Fibroblast of peridontal ligament (primary cell): ENCODE measurements around the gene FMO2.
A peak's percentile ranks its signal among the peaks of the same experiment; 100 is the strongest.

ENCODE experiments used
- DNase-seq: peaks from one replicate; pipeline ENCODE4 v3.0.0-alpha.2; 2010; ENCODE audit errors: extremely low read depth

Gene FMO2

GRCh38 chr1:171185091-171185490 lies at the start of gene FMO2:
FMO2 (plus strand) TSS chr1:171185300; CDS start chr1:171185714, 414 bp downstream.
- no peak for DNase-seq

GRCh38 chr1:171137580-171137979 lies 47.5 kb upstream of the FMO2 start:
- DNase-seq: no peak

- no peak for DNase-seq
Measured at GRCh38 chr1:171138980-171139379, 46.1 kb upstream of the FMO2 start.

GRCh38 chr1:171139890-171140289 lies 45.2 kb upstream of the FMO2 start:
- no peak for DNase-seq

GRCh38 chr1:171140401-171140800 lies 44.7 kb upstream of the FMO2 start:
- peak; percentile 19 for DNase-seq

GRCh38 chr1:171140956-171141687 lies 44.0 kb upstream of the FMO2 start:
- no peak for DNase-seq

GRCh38 chr1:171141688-171142415 lies 43.2 kb upstream of the FMO2 start:
- peak; percentile 100 for DNase-seq

- DNase-seq: peak; percentile 96
Measured at GRCh38 chr1:171142416-171143385, 42.4 kb upstream of the FMO2 start.

GRCh38 chr1:171150156-171150555 lies 34.9 kb upstream of the FMO2 start:
- DNase-seq: no peak

- DNase-seq: no peak
Measured at GRCh38 chr1:171152549-171152948, 32.6 kb upstream of the FMO2 start.

- no peak for DNase-seq
Measured at GRCh38 chr1:171155484-171155883, 29.6 kb upstream of the FMO2 start.

- no peak for DNase-seq
Measured at GRCh38 chr1:171158096-171158495, 27.0 kb upstream of the FMO2 start.

- DNase-seq: no peak
Measured at GRCh38 chr1:171158551-171158950, 26.5 kb upstream of the FMO2 start.

GRCh38 chr1:171159148-171159547 lies 26.0 kb upstream of the FMO2 start:
- no peak for DNase-seq

GRCh38 chr1:171160211-171160610 lies 24.9 kb upstream of the FMO2 start:
- no peak for DNase-seq

GRCh38 chr1:171160639-171161354 lies 24.3 kb upstream of the FMO2 start:
- DNase-seq: no peak

GRCh38 chr1:171161431-171161830 lies 23.7 kb upstream of the FMO2 start:
- no peak for DNase-seq

- DNase-seq: no peak
Measured at GRCh38 chr1:171166361-171166760, 18.7 kb upstream of the FMO2 start.

GRCh38 chr1:171167785-171168184 lies 17.3 kb upstream of the FMO2 start:
- DNase-seq: no peak

- DNase-seq: peak; percentile 18
Measured at GRCh38 chr1:171172471-171172870, 12.6 kb upstream of the FMO2 start.

GRCh38 chr1:171173069-171173468 lies 12.0 kb upstream of the FMO2 start:
- DNase-seq: peak; percentile 14
